Mesothelial cell of epicardium (in vitro differentiated cells): Measurements from ENCODE around the gene IER5. TPM values are rescaled to one million over a fixed set of nuclear protein-coding genes. Genes with fewer than 3 reads are reported as not detected.

Experiments
- DNase-seq, 2 experiments: peaks; one replicate each; pipeline ENCODE4 v3.0.0; 2021; ENCODE audit warnings: low spot score in 2 of 2; ENCODE audit not compliant: unreplicated experiment in 2 of 2
- H3K27ac Mint-ChIP-seq: 2 replicates; pipeline ENCODE4 v1.8.0; 2021; ENCODE audit warnings: mixed read lengths
- H3K27me3 Mint-ChIP-seq: 2 replicates; pipeline ENCODE4 v1.8.0; 2021; ENCODE audit warnings: low read depth, mixed read lengths
- H3K36me3 Mint-ChIP-seq: 2 replicates; pipeline ENCODE4 v1.8.0; 2021; ENCODE audit warnings: mixed read lengths
- H3K4me1 Mint-ChIP-seq: 2 replicates; pipeline ENCODE4 v1.8.0; 2021; ENCODE audit warnings: mixed read lengths
- H3K4me3 Mint-ChIP-seq: 2 replicates; pipeline ENCODE4 v1.8.0; 2021; ENCODE audit warnings: mild to moderate bottlenecking, moderate library complexity, mixed read lengths
- H3K9me3 Mint-ChIP-seq: 2 replicates; pipeline ENCODE4 v1.8.0; 2021; ENCODE audit warnings: mixed read lengths
- CTCF ChIP-seq: fragments of 200-600 bp; sonication (generic); IDR thresholded peaks from one replicate; pipeline ENCODE4 v1.5.0; 2021; ENCODE audit warnings: antibody characterized with exemption; ENCODE audit not compliant: unreplicated experiment
- total RNA-seq: library from RNA; stranded (reverse); gene quantifications from 3 replicates; pipeline ENCODE4 v1.2.1, GENCODE V29; 2021

The IER5 gene
- total RNA-seq, 1 donor from 2014 or later, result 14.1 TPM

- Mint-ChIP-seq H3K4me3 (no peak overlapping the region), H3K27me3 (no peaks in the 10 kb centered on the region), H3K36me3 (no peaks in the 10 kb centered on the region), H3K9me3 (no peaks in the 10 kb centered on the region), H3K27ac (no peak overlapping the region), H3K4me1 (peaks cover 24% of the 10 kb centered on the region)
- no peak for TF ChIP-seq CTCF
- no peak for DNase-seq
These were observed 35.8 kb downstream of the IER5 start for GRCh38 chr1:181124291-181124751.

- peaks cover 12% of the 10 kb centered on the region for H3K4me1 Mint-ChIP-seq
- DNase-seq, result no peak
These were observed 37.8 kb downstream of the IER5 start for GRCh38 chr1:181126289-181126688.

GRCh38 chr1:181126871-181127587, 38.5 kb downstream of the IER5 start:
- H3K27ac Mint-ChIP-seq, result no peak overlapping the region
- H3K9me3 Mint-ChIP-seq, result no peaks in the 10 kb centered on the region
- DNase-seq, result no peak
- no peaks in the 10 kb centered on the region for H3K36me3 Mint-ChIP-seq
- no peak for TF ChIP-seq CTCF
- H3K4me3 Mint-ChIP-seq, result no peak overlapping the region
- H3K27me3 Mint-ChIP-seq, result no peaks in the 10 kb centered on the region
- peaks cover 12% of the 10 kb centered on the region for H3K4me1 Mint-ChIP-seq

More at GRCh38 chr1:181126289-181126688, 37.8 kb downstream of the IER5 start:
- TF ChIP-seq CTCF, result no peak
- no peak overlapping the region for H3K4me3 Mint-ChIP-seq
- H3K27me3 Mint-ChIP-seq, result no peaks in the 10 kb centered on the region
- no peaks in the 10 kb centered on the region for H3K9me3 Mint-ChIP-seq
- H3K27ac Mint-ChIP-seq, result no peak overlapping the region
- no peaks in the 10 kb centered on the region for H3K36me3 Mint-ChIP-seq

- H3K36me3 Mint-ChIP-seq, result no peaks in the 10 kb centered on the region
- no peak overlapping the region for H3K4me3 Mint-ChIP-seq
- no peaks in the 10 kb centered on the region for H3K9me3 Mint-ChIP-seq
- no peak for TF ChIP-seq CTCF
- DNase-seq, result no peak
- no peak overlapping the region for H3K27ac Mint-ChIP-seq
- H3K27me3 Mint-ChIP-seq, result no peaks in the 10 kb centered on the region
- peaks cover 12% of the 10 kb centered on the region for H3K4me1 Mint-ChIP-seq
These were observed 39.5 kb downstream of the IER5 start for GRCh38 chr1:181127898-181128453.

GRCh38 chr1:181128592-181129497, 40.3 kb downstream of the IER5 start:
- Mint-ChIP-seq H3K4me3 (no peak overlapping the region), H3K36me3 (no peaks in the 10 kb centered on the region), H3K4me1 (peaks cover 16% of the 10 kb centered on the region), H3K27ac (no peak overlapping the region), H3K27me3 (no peaks in the 10 kb centered on the region), H3K9me3 (no peaks in the 10 kb centered on the region)
- no peak for DNase-seq
- TF ChIP-seq CTCF, result no peak
